OCI-LY1 (cell line): ENCODE measurements around the gene ANK3.

Source experiments
- H2AFZ ChIP-seq: fragments of 200-600 bp; sonication (generic), shearing (Covaris generic); 2 replicates; pipeline ENCODE4 v1.6.0; 2014; ENCODE audit warnings: antibody characterized with exemption, mild to moderate bottlenecking, low read length
- H3F3A ChIP-seq: fragments of 200-600 bp; sonication (generic), shearing (Covaris generic); 2 replicates; pipeline ENCODE4 v1.6.0; 2014; ENCODE audit warnings: mild to moderate bottlenecking, antibody characterized with exemption, low read length, moderate library complexity; ENCODE audit not compliant: insufficient read depth
- H3K27ac ChIP-seq: fragments of 200-600 bp; sonication (generic); 2 replicates; pipeline ENCODE4 v1.5.1; 2014; ENCODE audit warnings: low read length, mixed run types, mild to moderate bottlenecking, low read depth; ENCODE audit not compliant: poor library complexity, severe bottlenecking
- H3K27me3 ChIP-seq: fragments of 200-600 bp; sonication (generic); 2 replicates; pipeline ENCODE4 v1.6.0; 2014; ENCODE audit warnings: antibody characterized with exemption, mild to moderate bottlenecking, low read length, moderate library complexity; ENCODE audit not compliant: insufficient read depth
- H3K36me3 ChIP-seq: fragments of 200-600 bp; sonication (generic); 2 replicates; pipeline ENCODE4 v1.6.1; 2014; ENCODE audit warnings: mild to moderate bottlenecking, antibody characterized with exemption, low read length, moderate library complexity, mixed read lengths; ENCODE audit not compliant: insufficient read depth
- H3K4me1 ChIP-seq: fragments of 200-600 bp; sonication (generic); 2 replicates; pipeline ENCODE4 v1.5.1; 2014; ENCODE audit warnings: mild to moderate bottlenecking, low read length, moderate library complexity; ENCODE audit not compliant: insufficient read depth, severe bottlenecking
- H3K4me2 ChIP-seq: fragments of 200-600 bp; sonication (generic), shearing (Covaris generic); 2 replicates; pipeline ENCODE4 v1.6.1; 2014; ENCODE audit warnings: low read length
- H3K4me3 ChIP-seq: fragments of 200-600 bp; sonication (generic); 2 replicates; pipeline ENCODE4 v1.5.1; 2014; ENCODE audit warnings: low read length, low read depth, mild to moderate bottlenecking, mixed read lengths; ENCODE audit not compliant: poor library complexity, severe bottlenecking
- H3K79me2 ChIP-seq: fragments of 200-600 bp; shearing (Covaris generic); 2 replicates; pipeline ENCODE4 v1.6.1; 2016; ENCODE audit warnings: mixed run types, low read length, mixed read lengths; ENCODE audit not compliant: insufficient read depth
- H3K9ac ChIP-seq: fragments of 200-600 bp; sonication (generic), shearing (Covaris generic); 2 replicates; pipeline ENCODE4 v1.6.1; 2014; ENCODE audit warnings: mild to moderate bottlenecking, low read length, mixed read lengths
- H3K9me2 ChIP-seq: fragments of 200-600 bp; sonication (generic), shearing (Covaris generic); 2 replicates; pipeline ENCODE4 v1.6.1; 2014; ENCODE audit warnings: low read depth, mild to moderate bottlenecking, low read length, mixed read lengths
- H3K9me3 ChIP-seq: fragments of 200-600 bp; shearing (Covaris generic); 2 replicates; pipeline ENCODE4 v1.6.1; 2014; ENCODE audit warnings: low read length, mixed read lengths
- H4K20me1 ChIP-seq: fragments of 200-600 bp; sonication (generic), shearing (Covaris generic); 2 replicates; pipeline ENCODE4 v1.6.0; 2016; ENCODE audit warnings: mild to moderate bottlenecking, low read length; ENCODE audit not compliant: insufficient read depth
- EZH2 ChIP-seq: fragments of 200-600 bp; sonication (generic), shearing (Covaris generic); IDR thresholded peaks from 2 replicates; pipeline ENCODE4 v1.8.0; 2017; ENCODE audit warnings: borderline replicate concordance, mixed run types, mild to moderate bottlenecking, antibody characterized with exemption, low read length, moderate library complexity, mixed read lengths
- TF ChIP-seq, protein P1 (sequence below): fragments of 200-600 bp; sonication (generic), shearing (Covaris generic); IDR thresholded peaks from 2 replicates; pipeline ENCODE4 v1.5.1; 2017; ENCODE audit warnings: mild to moderate bottlenecking, antibody characterized with exemption, low read length, moderate library complexity, mixed read lengths

Gene ANK3

GRCh38 chr10:60162631-60163030 is 227.0 kb downstream of the ANK3 start:
- no peaks in the 10 kb centered on the region for H3K79me2 ChIP-seq
- TF ChIP-seq, protein P1, sequence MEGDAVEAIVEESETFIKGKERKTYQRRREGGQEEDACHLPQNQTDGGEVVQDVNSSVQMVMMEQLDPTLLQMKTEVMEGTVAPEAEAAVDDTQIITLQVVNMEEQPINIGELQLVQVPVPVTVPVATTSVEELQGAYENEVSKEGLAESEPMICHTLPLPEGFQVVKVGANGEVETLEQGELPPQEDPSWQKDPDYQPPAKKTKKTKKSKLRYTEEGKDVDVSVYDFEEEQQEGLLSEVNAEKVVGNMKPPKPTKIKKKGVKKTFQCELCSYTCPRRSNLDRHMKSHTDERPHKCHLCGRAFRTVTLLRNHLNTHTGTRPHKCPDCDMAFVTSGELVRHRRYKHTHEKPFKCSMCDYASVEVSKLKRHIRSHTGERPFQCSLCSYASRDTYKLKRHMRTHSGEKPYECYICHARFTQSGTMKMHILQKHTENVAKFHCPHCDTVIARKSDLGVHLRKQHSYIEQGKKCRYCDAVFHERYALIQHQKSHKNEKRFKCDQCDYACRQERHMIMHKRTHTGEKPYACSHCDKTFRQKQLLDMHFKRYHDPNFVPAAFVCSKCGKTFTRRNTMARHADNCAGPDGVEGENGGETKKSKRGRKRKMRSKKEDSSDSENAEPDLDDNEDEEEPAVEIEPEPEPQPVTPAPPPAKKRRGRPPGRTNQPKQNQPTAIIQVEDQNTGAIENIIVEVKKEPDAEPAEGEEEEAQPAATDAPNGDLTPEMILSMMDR: no peak
- H3F3A ChIP-seq: no peaks in the 10 kb centered on the region
- no peak overlapping the region for H3K27ac ChIP-seq
- H4K20me1 ChIP-seq: no peaks in the 10 kb centered on the region
- no peak overlapping the region for H2AFZ ChIP-seq
- H3K9ac ChIP-seq: no peak overlapping the region
- no peaks in the 10 kb centered on the region for H3K4me1 ChIP-seq
- no peak overlapping the region for H3K4me3 ChIP-seq
- no peak overlapping the region for H3K4me2 ChIP-seq
- H3K27me3 ChIP-seq: no peaks in the 10 kb centered on the region
- H3K9me3 ChIP-seq: no peaks in the 10 kb centered on the region
- H3K36me3 ChIP-seq: peaks cover 23% of the 10 kb centered on the region
- no peaks in the 10 kb centered on the region for H3K9me2 ChIP-seq

DNA sequence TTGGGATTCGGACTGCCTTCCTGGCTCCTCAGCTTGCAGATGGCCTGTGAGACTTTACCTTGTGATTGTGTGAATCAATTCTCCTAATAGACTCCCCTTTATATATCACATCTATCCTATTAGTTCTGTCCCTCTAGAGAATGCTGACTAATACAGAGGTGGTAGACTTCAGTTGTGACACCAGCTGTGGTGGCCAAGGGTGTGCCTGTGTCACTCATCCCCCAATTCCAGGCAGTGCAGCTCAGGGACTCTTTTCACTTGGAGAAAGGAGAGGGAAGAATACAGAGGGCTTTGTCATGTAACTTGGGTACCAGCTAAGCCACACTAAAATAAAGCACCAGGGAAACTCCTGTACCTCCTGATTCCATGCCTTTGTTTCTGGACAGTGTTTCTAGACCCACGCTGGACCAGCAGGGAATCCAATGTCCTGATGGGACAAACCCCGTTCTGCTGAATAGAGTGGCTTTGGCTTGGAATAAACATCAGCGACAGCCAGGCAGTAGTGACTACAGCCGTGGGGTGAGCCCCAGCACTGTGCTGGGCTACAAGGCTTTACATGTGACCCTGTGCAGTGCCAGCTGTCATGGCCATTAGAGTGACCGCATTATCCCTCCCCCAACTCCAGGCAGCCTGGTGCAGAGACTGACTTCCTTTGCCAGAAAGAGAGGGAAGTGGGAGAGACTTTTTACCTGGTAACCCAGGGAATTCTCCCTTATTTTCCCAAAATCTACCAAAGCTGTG is 233.6 kb downstream of the ANK3 start:
- Histone ChIP-seq H3K79me2 (no peaks in the 10 kb centered on the region), H3K36me3 (peaks cover 22% of the 10 kb centered on the region), H3K9me2 (no peaks in the 10 kb centered on the region), H3K27ac (no peak overlapping the region), H2AFZ (no peak overlapping the region), H4K20me1 (no peaks in the 10 kb centered on the region), H3K4me3 (no peak overlapping the region), H3K4me1 (no peaks in the 10 kb centered on the region), H3K9me3 (0 out of 2 replicates have a peak, but pooled peaks cover 2% of the 10 kb centered on the region), H3K4me2 (no peak overlapping the region), H3K27me3 (no peaks in the 10 kb centered on the region), H3K9ac (no peak overlapping the region), H3F3A (no peaks in the 10 kb centered on the region)
- TF ChIP-seq EZH2: no peak
- TF ChIP-seq, protein P1: no peak

- Histone ChIP-seq H3F3A (no peaks in the 10 kb centered on the region), H2AFZ (no peak overlapping the region), H3K9me2 (no peaks in the 10 kb centered on the region), H3K9me3 (0 out of 2 replicates have a peak, but pooled peaks cover 2% of the 10 kb centered on the region), H3K4me2 (no peak overlapping the region), H3K27me3 (no peaks in the 10 kb centered on the region), H4K20me1 (no peaks in the 10 kb centered on the region), H3K4me3 (no peak overlapping the region), H3K9ac (no peak overlapping the region), H3K79me2 (no peaks in the 10 kb centered on the region), H3K27ac (no peak overlapping the region), H3K36me3 (peaks cover 26% of the 10 kb centered on the region), H3K4me1 (no peaks in the 10 kb centered on the region)
- TF ChIP-seq EZH2: no peak
- TF ChIP-seq, protein P1: no peak
Measured at GRCh38 chr10:60155099-60155877, 234.4 kb downstream of the ANK3 start.
